ENCODE measurements around the gene TFDP1. TPM values are rescaled to one million over a fixed set of nuclear protein-coding genes. Genes with fewer than 3 reads are reported as not detected.

Gene TFDP1
- total RNA-seq, 1 donor from 2014 or later = 54.4 TPM

DNA sequence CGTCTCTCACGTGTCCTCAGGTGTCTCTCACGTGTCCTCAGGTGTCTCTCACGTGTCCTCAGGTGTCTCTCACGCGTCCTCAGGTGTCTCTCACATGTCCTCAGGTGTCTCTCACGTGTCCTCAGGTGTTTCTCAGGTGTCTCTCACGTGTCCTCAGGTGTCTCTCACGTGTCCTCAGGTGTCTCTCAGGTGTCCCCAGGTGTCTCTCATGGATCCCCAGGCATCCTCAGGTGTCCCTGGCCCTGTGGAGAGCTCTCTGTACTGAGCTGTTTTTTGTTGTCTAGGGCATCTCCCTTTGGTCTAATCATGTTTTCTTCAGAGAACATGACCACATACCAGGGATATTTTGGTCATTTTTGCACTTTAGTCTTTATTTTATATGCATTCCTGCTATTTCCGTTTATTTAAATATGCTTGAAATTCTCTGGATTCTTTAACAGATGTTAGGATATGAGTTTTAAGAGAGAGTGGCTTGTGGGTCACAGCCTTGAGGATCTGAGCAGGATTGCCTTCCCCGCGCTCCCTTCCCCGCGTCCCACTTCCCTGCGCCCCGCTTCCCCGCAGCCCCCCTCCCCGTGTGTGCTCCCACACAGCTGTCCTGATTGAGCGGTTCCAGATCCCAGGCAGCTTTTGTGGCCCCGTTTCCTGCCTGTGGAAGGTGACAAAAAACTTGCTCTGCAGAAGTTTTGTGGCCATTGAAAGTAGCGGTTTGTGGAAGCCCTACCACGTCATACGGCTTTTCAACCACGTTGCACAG, 41.6 kb downstream of the TFDP1 start:
- Histone ChIP-seq H3K36me3 (ENCODE audit: control insufficient read depth, insufficient read depth, low read length) (no peaks in the 10 kb centered on the region), H3K27me3 (ENCODE audit: control insufficient read depth, insufficient read depth, low read length) (no peaks in the 10 kb centered on the region), H3K4me3 (ENCODE audit: low read depth, low read length) (no peak overlapping the region)
- DNase-seq (ENCODE audit: low read depth) = no peak
- TF ChIP-seq, protein P1, sequence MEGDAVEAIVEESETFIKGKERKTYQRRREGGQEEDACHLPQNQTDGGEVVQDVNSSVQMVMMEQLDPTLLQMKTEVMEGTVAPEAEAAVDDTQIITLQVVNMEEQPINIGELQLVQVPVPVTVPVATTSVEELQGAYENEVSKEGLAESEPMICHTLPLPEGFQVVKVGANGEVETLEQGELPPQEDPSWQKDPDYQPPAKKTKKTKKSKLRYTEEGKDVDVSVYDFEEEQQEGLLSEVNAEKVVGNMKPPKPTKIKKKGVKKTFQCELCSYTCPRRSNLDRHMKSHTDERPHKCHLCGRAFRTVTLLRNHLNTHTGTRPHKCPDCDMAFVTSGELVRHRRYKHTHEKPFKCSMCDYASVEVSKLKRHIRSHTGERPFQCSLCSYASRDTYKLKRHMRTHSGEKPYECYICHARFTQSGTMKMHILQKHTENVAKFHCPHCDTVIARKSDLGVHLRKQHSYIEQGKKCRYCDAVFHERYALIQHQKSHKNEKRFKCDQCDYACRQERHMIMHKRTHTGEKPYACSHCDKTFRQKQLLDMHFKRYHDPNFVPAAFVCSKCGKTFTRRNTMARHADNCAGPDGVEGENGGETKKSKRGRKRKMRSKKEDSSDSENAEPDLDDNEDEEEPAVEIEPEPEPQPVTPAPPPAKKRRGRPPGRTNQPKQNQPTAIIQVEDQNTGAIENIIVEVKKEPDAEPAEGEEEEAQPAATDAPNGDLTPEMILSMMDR (IDR thresholded peaks at IDR 0.05; ENCODE audit: insufficient read depth, low read length, poor library complexity, severe bottlenecking) = no peak

DNA sequence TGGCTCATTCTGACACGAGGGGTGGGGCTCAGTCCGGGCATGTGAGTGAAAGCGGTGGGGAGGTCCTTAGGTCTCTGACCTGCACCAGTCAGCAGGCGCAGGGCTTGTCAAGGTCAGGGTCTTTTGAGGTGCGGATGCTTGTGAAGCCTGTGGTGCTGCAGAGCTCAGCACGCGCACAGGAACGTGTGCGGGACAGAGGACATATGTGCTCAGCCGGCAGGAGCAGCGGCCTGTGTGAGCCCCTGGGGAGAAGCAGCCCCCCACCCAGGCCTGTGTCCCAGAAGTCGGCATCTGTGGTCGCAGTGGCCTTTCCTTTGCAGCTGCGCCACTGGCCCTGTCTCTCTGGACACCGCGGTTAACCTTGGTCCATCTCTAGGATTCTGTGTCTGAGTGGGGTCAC, 42.6 kb downstream of the TFDP1 start:
- H3K4me3 ChIP-seq (ENCODE audit: low read depth, low read length) = no peak overlapping the region
- no peak for DNase-seq (ENCODE audit: low read depth)
- TF ChIP-seq, protein P1 (IDR thresholded peaks at IDR 0.05; ENCODE audit: insufficient read depth, low read length, poor library complexity, severe bottlenecking) = no peak
- H3K27me3 ChIP-seq (ENCODE audit: control insufficient read depth, insufficient read depth, low read length) = no peaks in the 10 kb centered on the region
- no peaks in the 10 kb centered on the region for H3K36me3 ChIP-seq (ENCODE audit: control insufficient read depth, insufficient read depth, low read length)

DNA sequence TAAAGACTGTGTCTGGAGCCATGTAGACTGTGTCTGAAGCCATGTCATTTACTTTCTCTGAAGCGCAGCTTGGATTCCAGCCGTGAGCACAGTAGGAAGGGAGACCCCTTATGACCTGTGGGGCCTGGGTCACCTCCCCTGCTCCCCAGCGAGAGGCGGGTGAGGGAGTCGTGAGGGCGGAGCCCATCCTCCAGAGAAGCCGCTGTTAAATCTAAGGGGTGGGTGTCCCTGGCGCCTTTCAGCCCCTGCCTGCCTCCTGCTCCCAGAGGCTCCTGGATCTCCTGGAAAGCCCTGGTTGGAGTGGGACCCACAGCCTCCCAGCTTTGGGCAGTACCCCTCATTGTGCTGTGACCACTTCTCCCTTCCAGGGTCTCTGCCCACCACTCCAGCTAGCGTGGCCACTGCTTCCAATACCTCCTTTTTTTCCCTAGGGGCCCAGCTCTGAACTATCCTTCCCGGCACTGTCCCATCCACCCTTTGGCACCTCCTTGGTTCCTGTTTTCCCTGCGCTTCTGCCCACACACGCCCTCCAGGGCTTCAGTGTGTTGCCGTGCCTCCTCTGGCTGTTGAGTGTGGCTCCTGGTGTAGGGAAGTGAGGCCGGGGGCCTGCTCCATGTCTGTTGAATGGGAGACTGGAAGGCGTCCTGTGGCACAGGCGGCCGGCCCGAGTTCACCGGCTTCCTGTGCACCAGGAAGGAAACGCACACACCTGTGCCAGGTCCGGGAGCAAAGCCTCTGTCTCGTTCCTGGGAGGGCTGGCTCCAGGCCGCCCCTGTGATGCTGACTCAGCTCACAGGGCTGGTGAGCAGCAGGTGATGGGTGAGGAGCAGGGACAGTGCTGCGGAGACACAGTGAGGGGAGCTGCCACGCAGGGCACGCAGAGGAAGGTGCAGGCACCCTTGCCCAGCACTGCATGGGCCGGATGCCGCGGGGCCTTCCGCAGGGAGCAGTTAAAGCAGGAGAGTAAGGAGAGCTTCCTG, 44.0 kb downstream of the TFDP1 start:
- Histone ChIP-seq H3K27me3 (ENCODE audit: control insufficient read depth, insufficient read depth, low read length) (no peaks in the 10 kb centered on the region), H3K4me3 (ENCODE audit: low read depth, low read length) (no peak overlapping the region), H3K36me3 (ENCODE audit: control insufficient read depth, insufficient read depth, low read length) (no peaks in the 10 kb centered on the region)
- no peak for DNase-seq (ENCODE audit: low read depth)
- TF ChIP-seq, protein P1 (IDR thresholded peaks at IDR 0.05; ENCODE audit: insufficient read depth, low read length, poor library complexity, severe bottlenecking) = no peak

DNA sequence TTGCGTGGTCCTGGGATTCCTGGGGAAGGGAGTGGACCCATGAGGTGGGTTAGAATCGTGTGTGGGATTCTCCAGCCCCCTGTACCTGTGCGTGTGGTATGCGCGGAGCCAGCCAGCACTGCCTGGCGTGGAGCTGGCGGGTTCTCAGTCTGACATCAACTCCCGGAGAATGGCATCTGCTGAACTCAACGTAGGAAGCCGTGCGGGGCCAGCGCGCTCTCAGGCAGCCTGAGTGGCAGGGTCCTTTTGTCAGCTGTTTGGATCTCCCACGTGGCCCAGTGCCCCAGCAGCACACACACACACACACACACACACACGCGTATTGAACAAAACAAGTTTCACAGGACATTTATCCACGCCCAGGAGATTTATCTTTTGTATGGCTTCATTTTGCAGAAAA, 45.3 kb downstream of the TFDP1 start:
- TF ChIP-seq, protein P1 (IDR thresholded peaks at IDR 0.05; ENCODE audit: insufficient read depth, low read length, poor library complexity, severe bottlenecking) = no peak
- Histone ChIP-seq H3K4me3 (ENCODE audit: low read depth, low read length) (no peak overlapping the region), H3K27me3 (ENCODE audit: control insufficient read depth, insufficient read depth, low read length) (no peaks in the 10 kb centered on the region), H3K36me3 (ENCODE audit: control insufficient read depth, insufficient read depth, low read length) (no peaks in the 10 kb centered on the region)
- DNase-seq (ENCODE audit: low read depth) = no peak

DNA sequence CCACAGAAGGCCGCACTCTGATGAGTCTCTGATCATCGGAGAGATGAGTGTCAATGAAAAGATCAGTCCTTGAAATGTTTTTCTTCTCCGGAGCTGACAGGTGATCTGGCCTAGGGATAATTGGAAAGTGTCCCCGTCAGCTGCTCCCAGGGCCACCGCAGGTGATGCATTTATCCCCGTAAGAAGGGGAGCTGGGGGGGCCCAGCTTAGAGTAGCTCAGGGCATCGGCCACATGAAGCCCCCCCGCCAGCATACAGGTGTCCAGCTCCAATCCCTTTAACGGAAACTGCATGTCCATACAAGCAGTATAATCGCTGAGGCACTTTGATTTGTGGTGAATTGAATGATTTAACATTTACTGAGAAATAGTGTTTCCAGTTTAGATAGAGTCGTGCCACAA, 45.7 kb downstream of the TFDP1 start:
- TF ChIP-seq, protein P1 (IDR thresholded peaks at IDR 0.05; ENCODE audit: insufficient read depth, low read length, poor library complexity, severe bottlenecking) = no peak
- H3K27me3 ChIP-seq (ENCODE audit: control insufficient read depth, insufficient read depth, low read length) = no peaks in the 10 kb centered on the region
- H3K36me3 ChIP-seq (ENCODE audit: control insufficient read depth, insufficient read depth, low read length) = no peaks in the 10 kb centered on the region
- no peak overlapping the region for H3K4me3 ChIP-seq (ENCODE audit: low read depth, low read length)
- DNase-seq (ENCODE audit: low read depth) = no peak

All from kidney epithelial cell (primary cell).